NCI-H526 (cell line): Measurements from ENCODE around the gene NAXD.
"Not testable (repeated sequence)": the region's sequence is repeated elsewhere in the genome, so short reads cannot be mapped to it uniquely, and the experiment has no call there.

Experiments
- DNase-seq, 2 experiments: peaks; one replicate each; lab custom pipeline; 2025; lab: John Stamatoyannopoulos, UW

Gene NAXD

GRCh38 chr13:110597041-110597689 lies 18.2 kb upstream of the NAXD start:
- DNase-seq = no peak

- no peak for DNase-seq
Measured at GRCh38 chr13:110600261-110600819, 15.0 kb upstream of the NAXD start.

GRCh38 chr13:110600980-110601379 lies 14.4 kb upstream of the NAXD start:
- DNase-seq = no peak

GRCh38 chr13:110605132-110605531 lies 10.2 kb upstream of the NAXD start:
- no peak for DNase-seq

GRCh38 chr13:110606281-110606680 lies 9.1 kb upstream of the NAXD start:
- DNase-seq = not testable (repeated sequence)

- no peak for DNase-seq
Measured at GRCh38 chr13:110607675-110608224, 7.6 kb upstream of the NAXD start.

GRCh38 chr13:110610955-110611595 lies 4.3 kb upstream of the NAXD start:
- DNase-seq = no peak

- no peak for DNase-seq
Measured at GRCh38 chr13:110615005-110615321, 382 bp upstream of the NAXD start.

GRCh38 chr13:110616103-110617101 lies 1.1 kb downstream of the NAXD start:
- peak in 1 of 2 experiments; percentile 43 for DNase-seq

GRCh38 chr13:110617321-110618072 lies 2.2 kb downstream of the NAXD start:
- no peak for DNase-seq

- DNase-seq = no peak
Measured at GRCh38 chr13:110618167-110618566, 2.8 kb downstream of the NAXD start.

GRCh38 chr13:110618780-110619179 lies 3.4 kb downstream of the NAXD start:
- no peak for DNase-seq

GRCh38 chr13:110620596-110620995 lies 5.3 kb downstream of the NAXD start:
- DNase-seq = no peak

GRCh38 chr13:110624766-110625756 lies 9.7 kb downstream of the NAXD start:
- DNase-seq = no peak

- DNase-seq = no peak
Measured at GRCh38 chr13:110625771-110626321, 10.5 kb downstream of the NAXD start.

GRCh38 chr13:110626521-110626920 lies 11.2 kb downstream of the NAXD start:
- no peak for DNase-seq

GRCh38 chr13:110627351-110627750 lies 12.0 kb downstream of the NAXD start:
- DNase-seq = no peak

- no peak for DNase-seq
Measured at GRCh38 chr13:110627761-110628476, 12.6 kb downstream of the NAXD start.

- DNase-seq = no peak
Measured at GRCh38 chr13:110628477-110628793, 13.1 kb downstream of the NAXD start.
